22Rv1 (cell line): ENCODE data around the gene SORL1.

Source experiments
- ZFX ChIP-seq: fragments of 450-650 bp; IDR thresholded peaks from 2 replicates; pipeline ENCODE4 v1.6.1; 2017; ENCODE audit warnings: antibody characterized with exemption, borderline replicate concordance
- TF ChIP-seq, protein P1 (sequence below): fragments of 450-650 bp; IDR thresholded peaks from 2 replicates; pipeline ENCODE4 v1.5.1; 2017; ENCODE audit warnings: mild to moderate bottlenecking

- TF ChIP-seq, protein P1, sequence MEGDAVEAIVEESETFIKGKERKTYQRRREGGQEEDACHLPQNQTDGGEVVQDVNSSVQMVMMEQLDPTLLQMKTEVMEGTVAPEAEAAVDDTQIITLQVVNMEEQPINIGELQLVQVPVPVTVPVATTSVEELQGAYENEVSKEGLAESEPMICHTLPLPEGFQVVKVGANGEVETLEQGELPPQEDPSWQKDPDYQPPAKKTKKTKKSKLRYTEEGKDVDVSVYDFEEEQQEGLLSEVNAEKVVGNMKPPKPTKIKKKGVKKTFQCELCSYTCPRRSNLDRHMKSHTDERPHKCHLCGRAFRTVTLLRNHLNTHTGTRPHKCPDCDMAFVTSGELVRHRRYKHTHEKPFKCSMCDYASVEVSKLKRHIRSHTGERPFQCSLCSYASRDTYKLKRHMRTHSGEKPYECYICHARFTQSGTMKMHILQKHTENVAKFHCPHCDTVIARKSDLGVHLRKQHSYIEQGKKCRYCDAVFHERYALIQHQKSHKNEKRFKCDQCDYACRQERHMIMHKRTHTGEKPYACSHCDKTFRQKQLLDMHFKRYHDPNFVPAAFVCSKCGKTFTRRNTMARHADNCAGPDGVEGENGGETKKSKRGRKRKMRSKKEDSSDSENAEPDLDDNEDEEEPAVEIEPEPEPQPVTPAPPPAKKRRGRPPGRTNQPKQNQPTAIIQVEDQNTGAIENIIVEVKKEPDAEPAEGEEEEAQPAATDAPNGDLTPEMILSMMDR: no peak
- no peak for TF ChIP-seq ZFX
Observed at GRCh38 chr11:121671283-121672168, 219.4 kb downstream of the SORL1 start.
